CD14-positive monocyte (primary cell): ENCODE data around the gene LYSMD1. TPM values are rescaled to one million over a fixed set of nuclear protein-coding genes. Genes with fewer than 3 reads are reported as not detected.

ENCODE experiments used
- DNase-seq, 3 donors: peaks; one replicate each; pipeline ENCODE4 v3.0.0-alpha.2; 2011 to 2022
- H2AFZ ChIP-seq: 2 replicates; pipeline ENCODE4 v1.6.0; 2012; ENCODE audit warnings: mild to moderate bottlenecking, low read depth, low read length, inconsistent platforms; ENCODE audit not compliant: insufficient read depth, poor library complexity, severe bottlenecking
- H3K27ac ChIP-seq, 2 donors: 1 replicate in 1 of 2; 2 replicates in 1 of 2; pipeline ENCODE4 v1.5.1; 2012 to 2013; ENCODE audit warnings: low read length in 2 of 2, control low read depth in 1 of 2, inconsistent platforms in 1 of 2, low read depth in 1 of 2, mild to moderate bottlenecking in 1 of 2
- H3K27me3 ChIP-seq, 2 donors: one replicate each; pipeline versions ENCODE4 v1.6.0 to v1.6.1; 2011 to 2013; ENCODE audit warnings: low read length in 2 of 2; ENCODE audit not compliant: control insufficient read depth in 2 of 2, insufficient read depth in 2 of 2
- H3K36me3 ChIP-seq, 2 donors: replicated peaks in 1 of 2; 1 replicate in 1 of 2; 2 replicates in 1 of 2; pipeline versions ENCODE4 v1.5.1 to v1.6.1; 2012 to 2013; ENCODE audit warnings: low read length in 2 of 2, control low read depth in 1 of 2, inconsistent platforms in 1 of 2, mild to moderate bottlenecking in 1 of 2; ENCODE audit not compliant: insufficient read depth in 2 of 2, control insufficient read depth in 1 of 2
- H3K4me1 ChIP-seq, 2 donors: 1 replicate in 1 of 2; 2 replicates in 1 of 2; pipeline versions ENCODE4 v1.5.1 to v1.6.1; 2012 to 2013; ENCODE audit warnings: low read length in 2 of 2, control low read depth in 1 of 2, inconsistent platforms in 1 of 2, mild to moderate bottlenecking in 1 of 2, moderate library complexity in 1 of 2; ENCODE audit not compliant: insufficient read depth in 2 of 2, control insufficient read depth in 1 of 2
- H3K4me2 ChIP-seq: replicated peaks from 2 replicates; pipeline ENCODE3; 2012; ENCODE audit warnings: low read length, moderate library complexity, mild to moderate bottlenecking; ENCODE audit not compliant: poor library complexity, severe bottlenecking; ENCODE audit errors: extremely low read depth
- H3K4me3 ChIP-seq, 3 experiments: fragments of 200-600 bp in 1 of 3; sonication (generic) in 1 of 3; replicated peaks in 1 of 3; 1 replicate in 2 of 3; 2 replicates in 1 of 3; pipeline ENCODE4 v1.5.1; 2011 to 2013; ENCODE audit warnings: low read length in 3 of 3, mild to moderate bottlenecking in 3 of 3, control low read depth in 2 of 3, low read depth in 2 of 3, inconsistent platforms in 1 of 3, moderate library complexity in 1 of 3
- H3K79me2 ChIP-seq: 2 replicates; pipeline ENCODE4 v1.6.0; 2012; ENCODE audit warnings: mild to moderate bottlenecking, control low read depth, inconsistent platforms, low read length, moderate library complexity; ENCODE audit not compliant: insufficient read depth
- H3K9ac ChIP-seq: 2 replicates; pipeline ENCODE4 v1.6.0; 2017; ENCODE audit warnings: low read length, mild to moderate bottlenecking; ENCODE audit not compliant: insufficient read depth, poor library complexity, severe bottlenecking
- H3K9me3 ChIP-seq, 2 donors: replicated peaks in 1 of 2; 1 replicate in 1 of 2; 2 replicates in 1 of 2; pipeline versions ENCODE4 v1.5.1 to v1.6.1; 2012 to 2013; ENCODE audit warnings: low read length in 2 of 2, control low read depth in 1 of 2; ENCODE audit not compliant: control insufficient read depth in 1 of 2, insufficient read depth in 1 of 2
- H4K20me1 ChIP-seq: 2 replicates; pipeline ENCODE4 v1.6.0; 2012; ENCODE audit warnings: mild to moderate bottlenecking, low read length, control low read depth, moderate library complexity; ENCODE audit not compliant: insufficient read depth
- H3K27ac Mint-ChIP-seq, 7 donors: one replicate each; pipeline ENCODE4 v1.8.0; 2020; ENCODE audit warnings: mild to moderate bottlenecking in 7 of 7, mixed read lengths in 7 of 7, moderate library complexity in 6 of 7, inconsistent platforms in 2 of 7
- H3K27me3 Mint-ChIP-seq, 3 donors: one replicate each; pipeline ENCODE4 v1.8.0; 2021 to 2022; ENCODE audit warnings: low read depth in 3 of 3, mild to moderate bottlenecking in 3 of 3, mixed read lengths in 3 of 3, moderate library complexity in 3 of 3, inconsistent platforms in 1 of 3
- H3K36me3 Mint-ChIP-seq, 2 donors: one replicate each; pipeline ENCODE4 v1.8.0; 2020; ENCODE audit warnings: mixed read lengths in 2 of 2, inconsistent platforms in 1 of 2, mild to moderate bottlenecking in 1 of 2
- H3K4me1 Mint-ChIP-seq: one replicate; pipeline ENCODE4 v1.8.0; 2020; ENCODE audit warnings: mild to moderate bottlenecking, mixed read lengths
- H3K4me3 Mint-ChIP-seq, 2 donors: one replicate each; pipeline ENCODE4 v1.8.0; 2020; ENCODE audit warnings: mild to moderate bottlenecking in 2 of 2, mixed read lengths in 2 of 2, moderate library complexity in 1 of 2
- H3K9me3 Mint-ChIP-seq, 7 donors: one replicate each; pipeline ENCODE4 v1.8.0; 2020 to 2022; ENCODE audit warnings: mixed read lengths in 7 of 7, mild to moderate bottlenecking in 6 of 7, moderate library complexity in 6 of 7, inconsistent platforms in 2 of 7
- CTCF ChIP-seq: fragments of 200-600 bp; IDR thresholded peaks from one replicate; pipeline ENCODE4 v1.8.0; 2022; ENCODE audit warnings: antibody characterized with exemption, mild to moderate bottlenecking
- WGBS: methylation state at CpG from one replicate; pipeline ENCODE4 v1.1.5; 2013; ENCODE audit warnings: missing lambda C conversion rate; ENCODE audit not compliant: insufficient coverage; 5-methylcytosine and 5-hydroxymethylcytosine counted together
- intact Hi-C, 2 donors: fragments of 100-400 bp; cut with micrococcal nuclease; formaldehyde crosslinking; loops; one replicate each; pipeline versions ENCODE4 v1.15.0 to v1.15.1; 2023
- polyA plus RNA-seq, 3 donors: library from polyadenylated mRNA; depleted of rRNA in 1 of 3; unstranded in 2 of 3; stranded (reverse) in 1 of 3; fragments of 300-500 nt in 2 of 3; fragments of >200 nt in 1 of 3; fragmentation: Illumina TruSeq in 2 of 3; gene quantifications; 1 replicate in 2 of 3; 2 replicates in 1 of 3; pipeline ENCODE4 v1.2.3, GENCODE V29; 2012 to 2021

LYSMD1 gene
- polyA plus RNA-seq, 3 donors: 0.16 to 0.24 TPM; not detected in 1

GRCh38 chr1:151143057-151143435 is 22.7 kb downstream of the LYSMD1 start:
- peaks cover 0 to 4% of the 10 kb centered on the region in 2 donors for H3K36me3 Mint-ChIP-seq
- H3K9me3 Mint-ChIP-seq: peaks cover 0 to 3% (median 0%) of the 10 kb centered on the region in 7 donors
- intact Hi-C loops: no loop called here
- peaks cover 13 to 23% of the 10 kb centered on the region in 2 donors for H3K4me1 ChIP-seq
- H3K9me3 ChIP-seq: no peaks in the 10 kb centered on the region
- H3K9ac ChIP-seq: no peak overlapping the region
- H2AFZ ChIP-seq: no peak overlapping the region
- H3K27ac ChIP-seq: no peak overlapping the region
- no peak overlapping the region for H3K4me3 Mint-ChIP-seq
- no peak for TF ChIP-seq CTCF
- no peak overlapping the region for H3K4me3 ChIP-seq
- no peak overlapping the region for H3K4me2 ChIP-seq
- H3K79me2 ChIP-seq: no peaks in the 10 kb centered on the region
- no peaks in the 10 kb centered on the region for H3K36me3 ChIP-seq
- H3K27ac Mint-ChIP-seq: no peak overlapping the region
- H3K4me1 Mint-ChIP-seq: peaks cover 24% of the 10 kb centered on the region
- DNase-seq: no peak
- no CpG with 5 or more reads among the region's 7 CpGs for WGBS
- peaks cover 21 to 45% (median 31%) of the 10 kb centered on the region in 3 donors for H3K27me3 Mint-ChIP-seq
- H3K27me3 ChIP-seq: peaks cover 2 to 19% of the 10 kb centered on the region in 2 donors
- no peaks in the 10 kb centered on the region for H4K20me1 ChIP-seq

- Histone ChIP-seq H3K36me3 (no peaks in the 10 kb centered on the region), H2AFZ (no peak overlapping the region), H3K79me2 (no peaks in the 10 kb centered on the region), H3K9ac (no peak overlapping the region), H3K27me3 (peaks cover 2 to 19% of the 10 kb centered on the region in 2 donors), H4K20me1 (no peaks in the 10 kb centered on the region), H3K4me2 (no peak overlapping the region), H3K4me3 (no peak overlapping the region), H3K4me1 (peaks cover 13 to 23% of the 10 kb centered on the region in 2 donors), H3K9me3 (no peaks in the 10 kb centered on the region), H3K27ac (no peak overlapping the region)
- H3K36me3 Mint-ChIP-seq: peaks cover 0 to 4% of the 10 kb centered on the region in 2 donors
- intact Hi-C loops: no loop called here
- peaks cover 21 to 42% (median 29%) of the 10 kb centered on the region in 3 donors for H3K27me3 Mint-ChIP-seq
- peaks cover 0 to 3% (median 0%) of the 10 kb centered on the region in 7 donors for H3K9me3 Mint-ChIP-seq
- DNase-seq: no peak
- no peak overlapping the region for H3K27ac Mint-ChIP-seq
- no peak for TF ChIP-seq CTCF
- no peak overlapping the region for H3K4me3 Mint-ChIP-seq
- peaks cover 23% of the 10 kb centered on the region for H3K4me1 Mint-ChIP-seq
- WGBS: 20% methylated on average over 1 of the region's 5 CpGs
Measured at GRCh38 chr1:151142411-151143056, 23.2 kb downstream of the LYSMD1 start.
